K562 (cell line): Measurements from ENCODE around the gene TDRD5.

ENCODE experiments used
- BRCA1 ChIP-seq, 2 experiments: fragments of 450-650 bp in 1 of 2; sonication (generic) in 1 of 2; formaldehyde crosslinking in 1 of 2; IDR thresholded peaks; 2 replicates each; pipeline versions ENCODE4 v1.5.0 to v1.6.1; 2017 to 2020; ENCODE audit warnings: mild to moderate bottlenecking in 1 of 2, missing genetic modification reagents in 1 of 2
- CBX3 ChIP-seq, 2 experiments: IDR thresholded peaks; 1 replicate in 1 of 2; 2 replicates in 1 of 2; pipeline ENCODE4 v1.6.1; 2012; ENCODE audit warnings: inconsistent platforms in 2 of 2, low read length in 2 of 2, borderline replicate concordance in 1 of 2, control low read depth in 1 of 2
- EP300 ChIP-seq: IDR thresholded peaks from 2 replicates; pipeline ENCODE4 v1.6.1; 2012; ENCODE audit warnings: low read length, improper control_type of control experiment
- FOXM1 ChIP-seq, 2 experiments: fragments of 450-650 bp in 1 of 2; sonication (generic) in 1 of 2; formaldehyde crosslinking in 1 of 2; IDR thresholded peaks; 2 replicates each; pipeline versions ENCODE4 v1.6.1 to v1.9.0; 2017 to 2022; ENCODE audit warnings: low read depth in 2 of 2, mild to moderate bottlenecking in 2 of 2, missing genetic modification reagents in 1 of 2, moderate library complexity in 1 of 2
- NR3C1 ChIP-seq: sonication (generic); formaldehyde crosslinking; IDR thresholded peaks from 2 replicates; pipeline ENCODE4 v1.8.1; 2022; ENCODE audit warnings: missing genetic modification reagents
- SAP30 ChIP-seq: fragments of 200-600 bp; sonication (generic); IDR thresholded peaks from 2 replicates; pipeline ENCODE4 v1.6.1; 2012; ENCODE audit warnings: borderline replicate concordance, low read depth, mild to moderate bottlenecking, moderate library complexity, low read length, control low read depth, inconsistent platforms; ENCODE audit not compliant: insufficient read depth, poor library complexity, severe bottlenecking
- SETDB1 ChIP-seq: IDR thresholded peaks from one replicate; pipeline ENCODE4 v1.6.1; 2012; ENCODE audit warnings: low read length, control low read depth, inconsistent platforms
- SIN3A ChIP-seq, 2 experiments: fragments of 150-350 bp in 1 of 2; IDR thresholded peaks; 2 replicates each; pipeline ENCODE4 v1.6.1; 2011 to 2016; ENCODE audit warnings: borderline replicate concordance in 2 of 2, low read depth in 2 of 2, low read length in 2 of 2, mild to moderate bottlenecking in 2 of 2, moderate library complexity in 2 of 2; ENCODE audit not compliant: control insufficient read depth in 1 of 2
- TBP ChIP-seq: optimal IDR thresholded peaks from 2 replicates; pipeline ENCODE3; 2011; ENCODE audit warnings: low read depth, low read length, improper control_type of control experiment
- ZNF224 ChIP-seq: sonication (generic); formaldehyde crosslinking; IDR thresholded peaks from 2 replicates; pipeline ENCODE4 v1.8.0; 2022; ENCODE audit warnings: mild to moderate bottlenecking, missing genetic modification reagents
- TF ChIP-seq, protein P1 (sequence below), 3 experiments: IDR thresholded peaks in 2 of 3; conservative IDR thresholded peaks in 1 of 3; 2 replicates each; pipeline ENCODE4 v1.5.1; 2011 to 2012; ENCODE audit warnings: low read length in 3 of 3, mild to moderate bottlenecking in 3 of 3, control low read depth in 2 of 3, improper control_type of control experiment in 1 of 3, inconsistent platforms in 1 of 3, low read depth in 1 of 3, mixed read lengths in 1 of 3, moderate library complexity in 1 of 3; ENCODE audit not compliant: insufficient read depth in 2 of 3

DNA sequence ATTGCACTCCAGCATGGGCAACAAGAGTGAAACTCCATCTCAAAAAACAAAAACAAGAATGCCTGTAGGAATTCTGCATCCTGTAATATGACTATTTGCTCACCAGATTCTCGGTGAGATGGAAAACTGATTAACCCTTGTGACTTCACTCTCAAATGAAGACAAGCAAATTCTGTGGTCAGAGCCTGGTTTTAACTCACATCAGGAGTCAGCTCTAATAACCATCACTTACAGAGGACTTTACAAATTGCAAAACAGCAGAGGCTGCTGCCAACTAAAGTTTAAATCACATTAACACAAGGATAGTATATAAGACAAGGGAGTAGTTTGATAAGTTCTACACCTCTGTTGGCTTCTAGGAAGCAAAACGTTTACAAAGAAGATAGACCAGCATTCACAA lies 115.8 kb downstream of the TDRD5 start:
- TF ChIP-seq CBX3 (IDR thresholded peaks at IDR 0.05; ENCODE audit: borderline replicate concordance in 1 of 2, low read length in 2 of 2) (no peak), BRCA1 (IDR thresholded peaks at IDR 0.05) (no peak), BRCA1 (CRISPR knock-in tag; IDR thresholded peaks at IDR 0.05) (no peak), NR3C1 (CRISPR knock-in tag) (no peak), SAP30 (no peak), ZNF224 (CRISPR knock-in tag) (no peak), SIN3A (IDR thresholded peaks at IDR 0.05; ENCODE audit: borderline replicate concordance in 2 of 2, control insufficient read depth in 1 of 2, low read depth in 2 of 2, low read length in 2 of 2) (no peak), FOXM1 (IDR thresholded peaks at IDR 0.05; ENCODE audit: low read depth) (no peak), FOXM1 (CRISPR knock-in tag; IDR thresholded peaks at IDR 0.05; ENCODE audit: low read depth) (no peak), SETDB1 (no peak), TBP (no peak), EP300 (no peak)
- TF ChIP-seq, protein P1, sequence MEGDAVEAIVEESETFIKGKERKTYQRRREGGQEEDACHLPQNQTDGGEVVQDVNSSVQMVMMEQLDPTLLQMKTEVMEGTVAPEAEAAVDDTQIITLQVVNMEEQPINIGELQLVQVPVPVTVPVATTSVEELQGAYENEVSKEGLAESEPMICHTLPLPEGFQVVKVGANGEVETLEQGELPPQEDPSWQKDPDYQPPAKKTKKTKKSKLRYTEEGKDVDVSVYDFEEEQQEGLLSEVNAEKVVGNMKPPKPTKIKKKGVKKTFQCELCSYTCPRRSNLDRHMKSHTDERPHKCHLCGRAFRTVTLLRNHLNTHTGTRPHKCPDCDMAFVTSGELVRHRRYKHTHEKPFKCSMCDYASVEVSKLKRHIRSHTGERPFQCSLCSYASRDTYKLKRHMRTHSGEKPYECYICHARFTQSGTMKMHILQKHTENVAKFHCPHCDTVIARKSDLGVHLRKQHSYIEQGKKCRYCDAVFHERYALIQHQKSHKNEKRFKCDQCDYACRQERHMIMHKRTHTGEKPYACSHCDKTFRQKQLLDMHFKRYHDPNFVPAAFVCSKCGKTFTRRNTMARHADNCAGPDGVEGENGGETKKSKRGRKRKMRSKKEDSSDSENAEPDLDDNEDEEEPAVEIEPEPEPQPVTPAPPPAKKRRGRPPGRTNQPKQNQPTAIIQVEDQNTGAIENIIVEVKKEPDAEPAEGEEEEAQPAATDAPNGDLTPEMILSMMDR (IDR thresholded peaks at IDR 0.05 in 2 of 3, conservative IDR thresholded peaks at IDR 0.05 in 1 of 3; ENCODE audit: insufficient read depth in 2 of 3, low read depth in 1 of 3, low read length in 3 of 3): no peak
